GM21737 (cell line): ENCODE data around the gene TCF20.

Experiments used
- ATAC-seq: cut with Tn5 transposase; IDR thresholded peaks from one replicate; pipeline ENCODE4 v1.9.1; 2021; ENCODE audit warnings: mild to moderate bottlenecking, moderate library complexity; ENCODE audit not compliant: unreplicated experiment

TCF20 gene

GRCh38 chr22:42282252-42282942 lies 11.9 kb upstream of the TCF20 start:
- ATAC-seq: no peak

- ATAC-seq: no peak
Observed at GRCh38 chr22:42281706-42282251, 11.3 kb upstream of the TCF20 start.

GRCh38 chr22:42281284-42281683 lies 10.8 kb upstream of the TCF20 start:
- no peak for ATAC-seq

- no peak for ATAC-seq
Observed at GRCh38 chr22:42280836-42281235, 10.4 kb upstream of the TCF20 start.

- no peak for ATAC-seq
Observed at GRCh38 chr22:42280140-42280539, 9.7 kb upstream of the TCF20 start.

GRCh38 chr22:42279425-42280020 lies 9.1 kb upstream of the TCF20 start:
- no peak for ATAC-seq

GRCh38 chr22:42277988-42278776 lies 7.7 kb upstream of the TCF20 start:
- ATAC-seq: no peak

- ATAC-seq: no peak
Observed at GRCh38 chr22:42277232-42277753, 6.8 kb upstream of the TCF20 start.

- ATAC-seq: no peak
Observed at GRCh38 chr22:42275970-42276369, 5.5 kb upstream of the TCF20 start.

GRCh38 chr22:42275176-42275575 lies 4.7 kb upstream of the TCF20 start:
- ATAC-seq: no peak

GRCh38 chr22:42273855-42274451 lies 3.5 kb upstream of the TCF20 start:
- no peak for ATAC-seq

- no peak for ATAC-seq
Observed at GRCh38 chr22:42272431-42272999, 2.1 kb upstream of the TCF20 start.

- ATAC-seq: no peak
Observed at GRCh38 chr22:42271906-42272305, 1.5 kb upstream of the TCF20 start.

- ATAC-seq: no peak
Observed at GRCh38 chr22:42271191-42271813, 849 bp upstream of the TCF20 start.

- ATAC-seq: peak; percentile 34
Observed at GRCh38 chr22:42270176-42270509, 310 bp downstream of the TCF20 start.

- ATAC-seq: peak; percentile 55
Observed at GRCh38 chr22:42269432-42270175, 849 bp downstream of the TCF20 start.

- ATAC-seq: no peak
Observed at GRCh38 chr22:42268852-42269410, 1.5 kb downstream of the TCF20 start.

GRCh38 chr22:42265321-42265720 lies 5.1 kb downstream of the TCF20 start:
- no peak for ATAC-seq

- no peak for ATAC-seq
Observed at GRCh38 chr22:42263944-42264343, 6.5 kb downstream of the TCF20 start.
